Measurements from ENCODE around the gene TMEM132D. TPM values are rescaled to one million over a fixed set of nuclear protein-coding genes. Genes with fewer than 3 reads are reported as not detected.

Gene TMEM132D
- total RNA-seq, 2 experiments from 2014 or later = not detected

DNA sequence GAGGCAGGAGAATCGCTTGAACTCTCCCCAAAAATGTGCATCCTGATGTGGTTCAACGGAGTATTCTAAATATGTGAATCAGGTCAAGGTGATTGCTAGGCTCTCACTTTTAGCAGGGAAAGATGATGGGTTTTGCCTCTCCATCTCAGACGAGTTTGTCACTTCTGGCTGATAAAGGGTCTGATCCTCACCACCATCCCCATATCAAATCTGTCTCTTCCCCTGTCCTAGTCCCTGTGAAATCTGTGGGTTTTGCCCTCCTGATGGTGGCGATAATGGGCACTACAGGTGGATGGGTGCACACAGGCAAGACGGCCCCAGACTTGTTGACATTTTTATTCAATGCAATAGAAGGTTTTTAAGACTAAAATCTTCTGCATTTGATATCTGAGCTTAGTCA is 665.9 kb downstream of the TMEM132D start:
- no peak overlapping the region for H3K27ac Mint-ChIP-seq
- no peak for DNase-seq
- no peak overlapping the region for H3K4me3 Mint-ChIP-seq
- H3K27me3 Mint-ChIP-seq = no peaks in the 10 kb centered on the region
- ChIA-PET POLR2A (no interaction called here), CTCF (no interaction called here)
- no peaks in the 10 kb centered on the region for H3K4me1 Mint-ChIP-seq
- no peaks in the 10 kb centered on the region for H3K36me3 Mint-ChIP-seq (ENCODE audit: low read depth)
- no peaks in the 10 kb centered on the region for H3K9me3 Mint-ChIP-seq

DNA sequence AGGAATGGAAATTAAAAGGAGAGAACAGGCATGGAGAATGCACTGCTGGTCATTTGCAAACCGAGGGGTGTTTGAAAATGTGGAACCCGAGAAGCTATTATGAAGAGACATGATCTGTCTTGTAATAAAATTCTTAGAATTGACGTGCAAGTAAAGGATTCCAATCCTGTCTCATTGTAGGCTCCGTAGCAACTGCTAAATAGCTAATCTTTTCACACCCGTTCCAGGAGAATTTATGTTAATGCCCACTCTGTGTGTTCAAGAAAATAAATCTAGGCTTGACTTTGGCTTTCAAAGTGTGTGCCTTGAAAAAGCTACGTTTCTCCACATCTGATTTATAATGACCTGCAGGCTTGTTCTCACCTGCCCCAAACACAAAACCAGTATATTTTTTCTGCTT is 669.6 kb downstream of the TMEM132D start:
- Mint-ChIP-seq H3K36me3 (ENCODE audit: low read depth) (no peaks in the 10 kb centered on the region), H3K4me1 (no peaks in the 10 kb centered on the region)
- POLR2A ChIA-PET = no interaction called here

DNA sequence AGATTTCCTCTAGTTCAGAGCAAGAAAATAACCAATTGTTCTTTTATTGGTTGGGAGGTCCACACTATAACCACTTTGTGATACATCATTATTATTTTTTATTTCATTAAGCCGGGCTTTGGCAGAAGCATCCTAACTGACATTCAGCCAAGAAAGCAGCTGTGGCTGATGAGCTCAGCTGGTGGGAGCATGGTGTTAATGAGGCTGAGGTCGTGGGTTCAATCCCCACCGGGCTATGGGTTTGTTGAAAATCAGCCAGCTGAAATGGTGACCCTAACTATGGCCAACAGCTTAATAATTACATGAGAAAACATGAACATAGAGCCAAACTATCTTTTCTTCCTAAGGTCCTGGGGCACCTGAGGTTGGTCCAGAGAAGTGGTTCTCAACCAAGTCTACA is 672.3 kb downstream of the TMEM132D start:
- Mint-ChIP-seq H3K9me3 (peaks cover 2% of the 10 kb centered on the region), H3K4me1 (no peaks in the 10 kb centered on the region), H3K36me3 (ENCODE audit: low read depth) (no peaks in the 10 kb centered on the region), H3K27me3 (no peaks in the 10 kb centered on the region), H3K4me3 (no peak overlapping the region), H3K27ac (no peak overlapping the region)
- POLR2A ChIA-PET = no interaction called here
- no peak for DNase-seq
- CTCF ChIA-PET = no interaction called here

More for the DNA sequence above, 669.6 kb downstream of the TMEM132D start:
- Mint-ChIP-seq H3K27ac (no peak overlapping the region), H3K9me3 (no peaks in the 10 kb centered on the region), H3K4me3 (no peak overlapping the region), H3K27me3 (no peaks in the 10 kb centered on the region)
- CTCF ChIA-PET = interaction anchor here (0.9 kb wide), 1 partner anchor 56 kb away, joined by 3 read pairs; no protein-coding TSS in a partner anchor
- DNase-seq = no peak

DNA sequence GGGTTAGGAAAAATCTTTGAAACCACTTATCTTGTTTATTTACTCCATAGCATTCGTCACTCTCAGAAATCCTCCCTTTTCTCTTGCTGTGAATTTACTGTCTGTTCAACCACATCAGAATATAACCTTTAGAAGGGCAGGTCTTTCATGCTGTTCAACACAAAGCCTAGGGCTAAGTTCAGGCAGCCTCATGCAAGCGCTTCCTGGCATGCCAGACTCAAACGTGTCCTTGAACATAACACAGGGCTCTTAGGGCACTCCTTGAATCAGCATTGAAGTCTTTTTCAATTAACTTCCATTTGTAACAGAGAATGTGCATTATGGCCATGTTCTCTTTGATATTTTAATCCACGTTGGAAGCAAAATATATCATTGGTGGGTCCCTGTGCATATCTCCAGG is 672.8 kb downstream of the TMEM132D start:
- Mint-ChIP-seq H3K27ac (no peak overlapping the region), H3K36me3 (ENCODE audit: low read depth) (no peaks in the 10 kb centered on the region), H3K4me1 (no peaks in the 10 kb centered on the region), H3K4me3 (no peak overlapping the region), H3K9me3 (peaks cover 2% of the 10 kb centered on the region), H3K27me3 (no peaks in the 10 kb centered on the region)
- DNase-seq = no peak
- POLR2A ChIA-PET = no interaction called here
- CTCF ChIA-PET = no interaction called here

DNA sequence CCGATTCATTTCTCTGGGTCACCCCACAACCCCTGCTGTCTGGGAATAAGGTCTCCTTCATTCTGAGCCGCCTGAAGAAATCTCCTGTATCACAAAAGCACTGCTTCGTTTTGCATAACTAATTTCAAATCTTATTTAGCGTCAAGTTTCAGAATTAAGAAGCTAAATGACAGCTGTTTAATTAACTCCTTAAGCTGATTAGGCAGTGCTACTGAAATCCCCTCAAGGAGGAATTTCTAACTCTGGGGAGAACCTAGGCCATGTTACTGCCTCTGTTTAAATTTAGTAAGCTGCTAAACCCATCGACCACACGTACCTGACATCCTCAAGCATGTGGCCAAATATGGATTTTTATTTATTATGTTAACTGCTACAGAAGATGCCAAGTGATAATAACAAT is 677.0 kb downstream of the TMEM132D start:
- no peaks in the 10 kb centered on the region for H3K27me3 Mint-ChIP-seq
- no peak overlapping the region for H3K4me3 Mint-ChIP-seq
- no peaks in the 10 kb centered on the region for H3K4me1 Mint-ChIP-seq
- no peaks in the 10 kb centered on the region for H3K36me3 Mint-ChIP-seq (ENCODE audit: low read depth)
- no peak overlapping the region for H3K27ac Mint-ChIP-seq
- ChIA-PET POLR2A (no interaction called here), CTCF (no interaction called here)
- H3K9me3 Mint-ChIP-seq = peaks cover 2% of the 10 kb centered on the region
- no peak for DNase-seq

DNA sequence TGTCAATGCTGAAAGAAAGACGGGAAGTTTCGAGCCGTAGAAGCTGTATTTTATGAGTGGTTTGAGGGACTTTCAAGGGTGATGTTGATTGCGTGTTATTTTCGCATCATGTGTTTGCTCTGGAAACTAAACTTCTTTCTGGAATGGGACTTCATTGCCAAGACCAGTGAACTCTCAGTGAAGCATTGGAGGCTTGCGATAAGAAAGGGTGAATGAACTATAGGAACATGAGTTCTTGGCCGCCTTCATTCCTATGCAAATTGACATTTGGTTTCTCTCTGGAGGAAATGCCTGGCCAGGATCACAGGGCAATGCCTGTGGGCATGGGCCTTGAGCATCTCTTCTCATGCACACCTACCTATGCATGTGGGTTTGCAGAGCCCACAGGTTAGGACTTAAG is 677.8 kb downstream of the TMEM132D start:
- H3K27ac Mint-ChIP-seq = no peak overlapping the region
- no peaks in the 10 kb centered on the region for H3K27me3 Mint-ChIP-seq
- peaks cover 2% of the 10 kb centered on the region for H3K9me3 Mint-ChIP-seq
- H3K4me1 Mint-ChIP-seq = no peaks in the 10 kb centered on the region
- no peak for DNase-seq
- H3K36me3 Mint-ChIP-seq (ENCODE audit: low read depth) = no peaks in the 10 kb centered on the region
- ChIA-PET CTCF (no interaction called here), POLR2A (no interaction called here)
- H3K4me3 Mint-ChIP-seq = no peak overlapping the region

DNA sequence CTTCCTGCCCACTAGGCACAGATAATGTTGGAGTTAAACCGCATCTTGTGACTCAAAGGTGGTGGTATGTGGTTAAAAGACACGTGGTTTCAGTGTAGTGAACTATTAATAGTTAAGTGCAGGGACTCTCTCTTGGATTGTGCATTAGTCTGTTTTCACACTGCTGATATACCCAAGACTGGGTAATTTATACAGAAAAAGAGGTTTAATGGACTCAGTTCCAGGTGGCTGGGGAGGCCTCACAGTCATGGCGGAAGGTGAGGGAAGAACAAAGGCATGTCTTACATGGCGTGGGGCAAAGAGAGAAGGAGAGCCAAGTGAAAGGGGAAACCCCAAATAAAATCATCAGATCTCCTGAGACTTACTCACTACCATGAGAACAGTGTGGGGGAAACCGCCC is 688.3 kb downstream of the TMEM132D start:
- Mint-ChIP-seq H3K27me3 (no peaks in the 10 kb centered on the region), H3K4me1 (no peaks in the 10 kb centered on the region), H3K36me3 (ENCODE audit: low read depth) (no peaks in the 10 kb centered on the region), H3K4me3 (no peak overlapping the region), H3K9me3 (peaks cover 18% of the 10 kb centered on the region), H3K27ac (no peak overlapping the region)
- no peak for DNase-seq
- ChIA-PET CTCF (no interaction called here), POLR2A (no interaction called here)

DNA sequence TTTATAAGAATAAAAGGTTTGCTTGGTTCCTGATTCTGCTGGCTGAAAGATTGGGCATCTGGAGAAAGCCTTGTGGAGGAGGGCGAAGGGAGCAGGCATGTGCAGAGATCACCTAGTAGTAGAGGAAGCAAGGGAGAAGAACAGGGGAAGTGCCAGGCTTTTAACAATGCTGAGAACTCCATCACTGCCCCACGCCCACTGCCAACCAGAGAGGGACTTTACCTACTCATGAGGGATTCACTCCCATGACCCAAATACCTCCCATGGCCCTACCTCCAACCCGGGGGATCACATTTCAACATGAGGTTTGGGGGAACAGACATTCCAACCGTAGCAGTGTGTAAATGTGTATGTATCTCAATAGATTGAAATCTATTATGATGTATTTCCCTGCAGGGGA is 690.3 kb downstream of the TMEM132D start:
- H3K4me3 Mint-ChIP-seq = no peak overlapping the region
- H3K36me3 Mint-ChIP-seq (ENCODE audit: low read depth) = no peaks in the 10 kb centered on the region
- peaks cover 14% of the 10 kb centered on the region for H3K9me3 Mint-ChIP-seq
- ChIA-PET CTCF (interaction anchor here (0.5 kb wide), 1 partner anchor 1500 kb away, joined by 3 read pairs; no protein-coding TSS in a partner anchor), POLR2A (no interaction called here)
- H3K27ac Mint-ChIP-seq = no peak overlapping the region
- DNase-seq = no peak
- H3K4me1 Mint-ChIP-seq = no peaks in the 10 kb centered on the region
- H3K27me3 Mint-ChIP-seq = no peaks in the 10 kb centered on the region

DNA sequence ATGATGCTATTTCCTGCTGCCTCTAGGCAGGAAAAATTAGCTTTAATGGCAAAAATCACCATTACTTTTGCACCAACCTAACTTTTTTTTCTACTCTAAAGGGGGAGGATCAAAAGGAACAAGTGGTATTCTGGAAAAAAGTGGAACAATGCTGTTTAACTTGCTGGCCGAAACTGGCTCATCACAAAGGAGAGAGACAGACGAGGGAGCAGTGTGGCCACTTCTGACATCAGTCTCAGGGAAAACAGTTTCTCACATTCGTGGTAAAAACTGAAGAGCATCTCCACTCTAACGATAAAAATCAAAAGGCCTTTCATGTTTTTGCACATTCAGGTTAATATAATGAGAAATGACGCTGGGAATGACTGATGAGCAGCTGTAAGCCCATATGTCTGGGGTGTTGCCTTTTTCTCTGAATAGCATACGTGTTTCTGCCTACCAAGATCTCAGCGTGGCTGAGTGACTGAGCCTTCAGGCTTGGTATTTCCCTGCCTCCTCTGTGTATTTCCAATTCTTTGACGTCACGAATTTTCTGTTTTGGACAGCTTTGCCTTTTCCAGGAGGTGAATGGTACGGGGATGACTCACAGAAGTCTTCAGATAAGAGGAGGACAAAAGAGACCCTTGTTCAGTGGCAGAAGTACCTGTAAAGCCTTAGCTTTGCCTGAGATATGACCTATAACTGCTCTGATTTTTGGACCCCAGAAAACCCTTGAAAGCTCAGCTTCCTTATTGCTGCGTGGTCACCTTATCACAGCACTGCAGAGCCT is 691.8 kb downstream of the TMEM132D start:
- Mint-ChIP-seq H3K27ac (no peak overlapping the region), H3K36me3 (ENCODE audit: low read depth) (no peaks in the 10 kb centered on the region), H3K9me3 (peaks cover 12% of the 10 kb centered on the region)

DNA sequence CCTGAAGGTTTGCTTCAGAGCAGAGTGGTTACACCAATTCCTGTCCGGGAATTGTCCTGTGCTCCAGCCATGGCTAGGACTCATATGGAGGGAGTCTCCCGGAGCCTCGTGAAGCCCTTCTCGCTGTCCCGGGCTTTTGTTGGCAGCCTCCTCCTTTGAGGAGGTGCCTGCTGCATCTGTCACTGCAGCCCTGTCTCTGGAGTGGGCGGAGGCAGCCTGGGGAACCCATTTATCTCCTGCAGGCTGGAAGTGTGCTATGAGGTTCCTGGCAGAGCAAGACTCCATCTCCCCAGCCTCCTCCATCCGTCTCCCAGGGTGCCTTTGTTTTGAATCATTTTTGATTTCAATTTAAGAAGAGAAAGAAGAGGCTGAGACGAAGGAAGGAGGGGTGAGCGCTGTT is 695.3 kb downstream of the TMEM132D start:
- Mint-ChIP-seq H3K4me3 (no peak overlapping the region), H3K36me3 (ENCODE audit: low read depth) (no peaks in the 10 kb centered on the region), H3K9me3 (peaks cover 4% of the 10 kb centered on the region), H3K4me1 (no peaks in the 10 kb centered on the region), H3K27ac (no peak overlapping the region), H3K27me3 (no peaks in the 10 kb centered on the region)
- CTCF ChIA-PET = no interaction called here
- POLR2A ChIA-PET = no interaction called here
- DNase-seq = no peak

More for the DNA sequence above, 691.8 kb downstream of the TMEM132D start:
- no peaks in the 10 kb centered on the region for H3K27me3 Mint-ChIP-seq
- CTCF ChIA-PET = no interaction called here
- no peak for DNase-seq
- POLR2A ChIA-PET = no interaction called here
- no peak overlapping the region for H3K4me3 Mint-ChIP-seq
- no peaks in the 10 kb centered on the region for H3K4me1 Mint-ChIP-seq

DNA sequence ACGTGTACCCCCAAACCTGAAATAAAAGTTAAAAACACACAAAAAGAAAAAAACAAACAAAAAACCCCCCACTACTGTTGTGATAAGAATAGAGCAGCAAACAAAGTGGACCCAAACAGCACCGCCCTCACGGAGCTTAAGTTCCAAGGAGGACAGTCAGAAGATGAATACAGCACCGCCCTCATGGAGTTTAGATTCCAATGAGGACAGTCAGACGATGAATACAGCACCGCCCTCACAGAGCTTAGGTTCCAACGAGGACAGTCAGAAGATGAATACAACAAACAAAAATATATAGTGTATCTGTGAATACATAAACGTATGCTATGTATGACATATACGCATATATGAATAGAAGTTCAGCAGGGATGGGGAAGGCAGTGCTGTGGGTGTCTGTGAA is 696.7 kb downstream of the TMEM132D start:
- no peak overlapping the region for H3K27ac Mint-ChIP-seq
- CTCF ChIA-PET = no interaction called here
- H3K4me1 Mint-ChIP-seq = no peaks in the 10 kb centered on the region
- POLR2A ChIA-PET = no interaction called here
- peaks cover 2% of the 10 kb centered on the region for H3K9me3 Mint-ChIP-seq
- no peaks in the 10 kb centered on the region for H3K27me3 Mint-ChIP-seq
- no peak for DNase-seq
- no peaks in the 10 kb centered on the region for H3K36me3 Mint-ChIP-seq (ENCODE audit: low read depth)
- no peak overlapping the region for H3K4me3 Mint-ChIP-seq

DNA sequence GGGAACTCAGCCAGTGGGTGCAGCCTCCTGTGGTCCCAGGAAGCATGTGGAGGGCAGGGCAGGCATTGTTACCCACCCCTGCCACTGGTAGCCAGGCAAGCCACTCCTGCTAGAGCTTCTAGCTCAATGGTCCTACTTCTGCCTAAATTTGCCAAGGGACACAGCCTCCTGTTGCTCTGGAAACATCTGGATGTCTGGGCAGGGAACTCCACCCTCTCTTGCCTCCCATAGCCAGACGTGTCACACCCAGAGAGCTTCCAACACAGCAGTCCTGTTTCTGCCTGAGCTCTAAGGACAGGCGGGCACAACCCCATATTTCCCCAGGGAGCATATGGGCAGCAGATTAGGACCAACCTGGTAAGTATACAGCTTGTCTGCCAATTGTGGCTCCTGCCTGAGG is 700.4 kb downstream of the TMEM132D start:
- Mint-ChIP-seq H3K27me3 (no peaks in the 10 kb centered on the region), H3K4me1 (no peaks in the 10 kb centered on the region), H3K27ac (no peak overlapping the region), H3K36me3 (ENCODE audit: low read depth) (no peaks in the 10 kb centered on the region), H3K9me3 (peaks cover 6% of the 10 kb centered on the region), H3K4me3 (no peak overlapping the region)
- no peak for DNase-seq
- POLR2A ChIA-PET = no interaction called here
- CTCF ChIA-PET = interaction anchor here (0.9 kb wide), 1 partner anchor 11 kb away, joined by 3 read pairs; no protein-coding TSS in a partner anchor

DNA sequence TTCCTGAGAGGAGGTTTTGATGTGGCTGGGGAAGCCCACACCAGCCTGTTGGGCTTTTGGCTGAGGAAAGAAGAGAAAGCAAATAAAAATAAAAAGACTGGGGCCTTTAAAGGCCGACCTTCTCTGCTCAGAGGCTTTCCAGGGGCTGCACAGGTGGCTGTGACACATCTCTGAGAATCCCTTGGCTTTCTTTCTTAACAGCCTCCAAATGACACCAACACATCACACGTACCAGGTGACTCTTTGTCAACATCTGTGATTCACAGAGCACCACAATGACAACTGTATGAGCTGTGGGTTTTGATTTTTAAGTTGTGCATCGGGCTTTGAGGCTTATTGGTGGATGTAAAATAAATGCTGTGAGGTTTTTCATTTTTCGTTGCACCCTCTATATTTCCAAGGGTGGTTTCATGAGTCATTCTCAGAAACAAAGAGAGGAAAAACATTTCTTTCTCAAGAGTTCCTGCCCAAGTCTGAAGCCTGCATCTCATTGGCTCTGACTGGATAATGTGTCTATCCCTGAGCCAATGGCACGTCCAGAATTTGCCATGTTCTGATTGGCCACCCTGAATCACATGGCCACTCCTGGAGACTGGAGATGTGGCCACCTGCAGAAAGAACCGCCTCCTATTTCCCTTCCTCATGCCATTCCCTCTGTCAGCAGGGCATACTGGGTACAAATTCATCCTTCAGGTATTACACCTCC is 701.6 kb downstream of the TMEM132D start:
- Mint-ChIP-seq H3K27me3 (no peaks in the 10 kb centered on the region), H3K9me3 (peaks cover 5% of the 10 kb centered on the region), H3K4me3 (no peak overlapping the region), H3K4me1 (no peaks in the 10 kb centered on the region), H3K27ac (no peak overlapping the region), H3K36me3 (ENCODE audit: low read depth) (no peaks in the 10 kb centered on the region)
- DNase-seq = no peak
- CTCF ChIA-PET = interaction anchor here (0.9 kb wide), 1 partner anchor 12 kb away, joined by 3 read pairs; no protein-coding TSS in a partner anchor
- POLR2A ChIA-PET = no interaction called here

DNA sequence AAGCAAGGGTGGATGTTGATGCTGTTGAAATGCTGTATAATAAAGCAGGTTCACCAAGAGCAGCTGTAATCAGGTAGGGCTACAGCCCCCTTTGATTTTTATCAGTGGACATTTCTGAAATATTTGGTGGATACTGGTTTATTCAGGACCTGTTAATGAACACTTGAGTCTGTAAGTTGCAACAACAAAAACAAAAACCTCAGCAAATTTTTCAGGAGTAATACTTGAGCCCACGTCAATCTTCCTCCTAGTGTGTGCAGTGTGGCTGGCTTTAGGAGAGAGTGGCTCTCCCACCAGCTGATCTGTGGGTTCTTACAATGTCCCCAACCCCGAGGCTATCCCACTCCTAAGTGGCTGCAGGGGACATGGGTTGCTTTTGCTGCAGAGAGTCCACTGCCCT is 702.8 kb downstream of the TMEM132D start:
- no peaks in the 10 kb centered on the region for H3K27me3 Mint-ChIP-seq
- no peaks in the 10 kb centered on the region for H3K4me1 Mint-ChIP-seq
- ChIA-PET CTCF (no interaction called here), POLR2A (no interaction called here)
- H3K9me3 Mint-ChIP-seq = peaks cover 4% of the 10 kb centered on the region
- H3K27ac Mint-ChIP-seq = no peak overlapping the region
- DNase-seq = no peak
- H3K4me3 Mint-ChIP-seq = no peak overlapping the region
- no peaks in the 10 kb centered on the region for H3K36me3 Mint-ChIP-seq (ENCODE audit: low read depth)

Data from activated CD4-positive, alpha-beta T cell treated with anti-CD3 and anti-CD28 coated beads, Interleukin-2, amount 10 ng/mL, durations not matched to agents 7 days and 5 days (primary cell).